GM23338 (cell line): ENCODE measurements around the gene TMEM217. TPM values are rescaled to one million over a fixed set of nuclear protein-coding genes. Genes with fewer than 3 reads are reported as not detected.

Experiments used
- ATAC-seq: fragments of 200-7000 bp; cut with Tn5 transposase; 3 replicates; pipeline ENCODE4 v1.9.1; 2020
- DNase-seq: peaks from one replicate; pipeline ENCODE4 v3.0.0-alpha.2; 2015; ENCODE audit warnings: low spot score
- H2AFZ ChIP-seq: fragments of 200-600 bp; sonication (generic); 2 replicates; pipeline ENCODE4 v1.8.0; 2016; ENCODE audit warnings: antibody characterized with exemption, mild to moderate bottlenecking, moderate library complexity
- H3F3A ChIP-seq: fragments of 200-600 bp; sonication (generic); replicated peaks from 2 replicates; pipeline ENCODE4 v1.8.0; 2017; ENCODE audit warnings: antibody characterized with exemption, mixed run types, low read depth
- H3K27ac ChIP-seq: fragments of 200-600 bp; sonication (generic); 2 replicates; pipeline ENCODE4 v1.6.1; 2016; ENCODE audit warnings: low read depth
- H3K27me3 ChIP-seq: fragments of 200-600 bp; sonication (generic); 2 replicates; pipeline ENCODE4 v1.8.0; 2016; ENCODE audit warnings: mild to moderate bottlenecking, mixed run types, moderate library complexity; ENCODE audit not compliant: insufficient read depth
- H3K36me3 ChIP-seq: fragments of 200-600 bp; sonication (generic); 2 replicates; pipeline ENCODE4 v1.8.0; 2016; ENCODE audit warnings: mild to moderate bottlenecking; ENCODE audit not compliant: insufficient read depth
- H3K4me1 ChIP-seq: fragments of 200-600 bp; sonication (generic); 2 replicates; pipeline ENCODE4 v1.8.0; 2016; ENCODE audit warnings: mild to moderate bottlenecking, moderate library complexity; ENCODE audit not compliant: insufficient read depth
- H3K4me2 ChIP-seq: fragments of 200-600 bp; sonication (generic); 2 replicates; pipeline ENCODE4 v1.7.1; 2017; ENCODE audit warnings: mixed run types
- H3K4me3 ChIP-seq: fragments of 200-600 bp; sonication (generic); 2 replicates; pipeline ENCODE4 v1.6.1; 2016; ENCODE audit warnings: mixed run types
- H3K79me2 ChIP-seq: fragments of 200-600 bp; sonication (generic); replicated peaks from 2 replicates; pipeline ENCODE4 v1.8.0; 2017; ENCODE audit warnings: mild to moderate bottlenecking; ENCODE audit not compliant: insufficient read depth
- H3K9me2 ChIP-seq: fragments of 200-600 bp; sonication (generic); 2 replicates; pipeline ENCODE4 v1.8.0; 2017; ENCODE audit not compliant: insufficient read depth
- H4K20me1 ChIP-seq: fragments of 200-600 bp; sonication (generic); replicated peaks from 2 replicates; pipeline ENCODE4 v1.8.0; 2017; ENCODE audit warnings: mild to moderate bottlenecking; ENCODE audit not compliant: insufficient read depth
- H3K27ac Mint-ChIP-seq: 2 replicates; pipeline ENCODE4 v1.8.0; 2020; ENCODE audit warnings: inconsistent platforms, mild to moderate bottlenecking, moderate library complexity, mixed read lengths
- H3K27me3 Mint-ChIP-seq: 3 replicates; pipeline ENCODE4 v1.8.0; 2022; ENCODE audit warnings: low read depth, mild to moderate bottlenecking, moderate library complexity, mixed read lengths, inconsistent platforms; ENCODE audit not compliant: insufficient read depth, poor library complexity
- H3K36me3 Mint-ChIP-seq: 3 replicates; pipeline ENCODE4 v1.8.0; 2021; ENCODE audit warnings: low read depth, mild to moderate bottlenecking, inconsistent platforms, moderate library complexity, mixed read lengths
- H3K4me1 Mint-ChIP-seq: 3 replicates; pipeline ENCODE4 v1.8.0; 2020; ENCODE audit warnings: mild to moderate bottlenecking, inconsistent platforms, mixed read lengths
- H3K4me3 Mint-ChIP-seq: 3 replicates; pipeline ENCODE4 v1.8.0; 2021; ENCODE audit warnings: moderate library complexity, mild to moderate bottlenecking, inconsistent platforms, mixed read lengths
- H3K9me3 Mint-ChIP-seq: 3 replicates; pipeline ENCODE4 v1.8.0; 2020; ENCODE audit warnings: moderate library complexity, mild to moderate bottlenecking, inconsistent platforms, mixed read lengths
- CTCF ChIP-seq, 2 experiments: fragments of 200-600 bp in 1 of 2; sonication (generic) in 1 of 2; conservative IDR thresholded peaks; 2 replicates each; pipeline versions ENCODE4 v1.5.1 to v1.6.1; 2016 to 2017; ENCODE audit warnings: antibody characterized with exemption in 2 of 2, low read depth in 2 of 2, mild to moderate bottlenecking in 2 of 2, moderate library complexity in 1 of 2
- JUNB ChIP-seq: IDR thresholded peaks from one replicate; pipeline ENCODE4 v1.6.1; 2016; ENCODE audit warnings: antibody characterized with exemption; ENCODE audit not compliant: unreplicated experiment
- POLR2AphosphoS5 ChIP-seq: IDR thresholded peaks from 2 replicates; pipeline ENCODE4 v1.6.1; 2016; ENCODE audit warnings: antibody characterized with exemption, low read depth
- ZNF331 ChIP-seq: fragments of 250-450 bp; sonication (Bioruptor Pico); IDR thresholded peaks from 2 replicates; pipeline ENCODE4 v1.5.0; 2020; ENCODE audit warnings: low read depth, mild to moderate bottlenecking, moderate library complexity
- ZNF462 ChIP-seq: fragments of 250-450 bp; sonication (Bioruptor Pico); IDR thresholded peaks from 2 replicates; pipeline ENCODE4 v1.5.0; 2020; ENCODE audit warnings: mild to moderate bottlenecking, moderate library complexity
- polyA plus RNA-seq: library from polyadenylated mRNA; unstranded; fragments of >200 nt; fragmentation: Nextera tagmentation; extraction: Ambion mirVana; gene quantifications from 2 replicates; pipeline ENCODE4 v1.2.1, GENCODE V29; 2016
- total RNA-seq: library from RNA; depleted of rRNA; stranded (reverse); fragments of >200 nt; shearing (Covaris generic); gene quantifications from 2 replicates; pipeline ENCODE4 v1.2.3, GENCODE V29; 2014

TMEM217 gene
- total and polyA plus RNA-seq, 2 experiments from 2014 or later = 1.3 TPM; not detected in 1

GRCh38 chr6:37210313-37210968 lies 47.5 kb downstream of the TMEM217 start:
- TF ChIP-seq ZNF331 (CRISPR knock-in tag) (no peak), CTCF (conservative IDR thresholded peaks at IDR 0.05; ENCODE audit: low read depth in 2 of 2) (peak; percentile 99)
- Mint-ChIP-seq H3K4me1 (no peaks in the 10 kb centered on the region; the same call in 1 of the 3 replicates), H3K27ac (no peak overlapping the region), H3K36me3 (no peaks in the 10 kb centered on the region), H3K9me3 (no peaks in the 10 kb centered on the region; the same call in 2 of the 3 replicates), H3K27me3 (peaks cover 8% of the 10 kb centered on the region), H3K4me3 (no peak overlapping the region)
- Histone ChIP-seq H3K36me3 (no peaks in the 10 kb centered on the region), H3K27ac (no peak overlapping the region), H3K9me2 (no peaks in the 10 kb centered on the region), H3K27me3 (no peaks in the 10 kb centered on the region), H3K4me2 (no peak overlapping the region), H3K4me3 (no peak overlapping the region), H4K20me1 (no peaks in the 10 kb centered on the region), H3F3A (no peaks in the 10 kb centered on the region; the same call in 1 of the 2 replicates), H3K79me2 (no peaks in the 10 kb centered on the region), H2AFZ (no peak overlapping the region; the same call in 1 of the 2 replicates), H3K4me1 (no peaks in the 10 kb centered on the region; the same call in 1 of the 2 replicates)
- peak; percentile 94 for DNase-seq
- ATAC-seq = peak; percentile 77

GRCh38 chr6:37209461-37210205 lies 48.3 kb downstream of the TMEM217 start:
- ATAC-seq (no peak), DNase-seq (no peak)
- no peaks in the 10 kb centered on the region for H3K36me3 Mint-ChIP-seq
- no peak overlapping the region for H2AFZ ChIP-seq
- H3K79me2 ChIP-seq = no peaks in the 10 kb centered on the region
- H3K4me2 ChIP-seq = no peak overlapping the region
- H3F3A ChIP-seq = no peaks in the 10 kb centered on the region; the same call in 1 of the 2 replicates
- H3K4me1 Mint-ChIP-seq = peaks cover 3% of the 10 kb centered on the region
- no peaks in the 10 kb centered on the region for H3K9me2 ChIP-seq
- no peak overlapping the region for H3K27ac Mint-ChIP-seq
- H3K36me3 ChIP-seq = no peaks in the 10 kb centered on the region
- TF ChIP-seq POLR2AphosphoS5 (no peak), JUNB (no peak)
- peaks cover 8% of the 10 kb centered on the region for H3K27me3 Mint-ChIP-seq
- H4K20me1 ChIP-seq = no peaks in the 10 kb centered on the region
- H3K27ac ChIP-seq = no peak overlapping the region
- H3K4me1 ChIP-seq = no peaks in the 10 kb centered on the region; the same call in 1 of the 2 replicates
- no peaks in the 10 kb centered on the region for H3K27me3 ChIP-seq
- H3K9me3 Mint-ChIP-seq = no peaks in the 10 kb centered on the region; the same call in 2 of the 3 replicates
- no peak overlapping the region for H3K4me3 ChIP-seq
- H3K4me3 Mint-ChIP-seq = no peak overlapping the region

GRCh38 chr6:37208793-37209192 lies 49.2 kb downstream of the TMEM217 start:
- Mint-ChIP-seq H3K27ac (no peak overlapping the region), H3K4me3 (no peak overlapping the region), H3K9me3 (no peaks in the 10 kb centered on the region; the same call in 2 of the 3 replicates), H3K27me3 (peaks cover 8% of the 10 kb centered on the region), H3K4me1 (peaks cover 3% of the 10 kb centered on the region), H3K36me3 (no peaks in the 10 kb centered on the region)
- Histone ChIP-seq H3K27me3 (no peaks in the 10 kb centered on the region), H3K4me3 (no peak overlapping the region), H3K4me2 (no peak overlapping the region), H2AFZ (no peak overlapping the region), H3F3A (no peaks in the 10 kb centered on the region; the same call in 1 of the 2 replicates), H3K4me1 (no peaks in the 10 kb centered on the region; the same call in 1 of the 2 replicates), H4K20me1 (no peaks in the 10 kb centered on the region), H3K9me2 (no peaks in the 10 kb centered on the region), H3K27ac (no peak overlapping the region), H3K36me3 (no peaks in the 10 kb centered on the region), H3K79me2 (no peaks in the 10 kb centered on the region)
- no peak for ATAC-seq
- DNase-seq = no peak
- TF ChIP-seq ZNF462 = no peak
